Type B pancreatic cell (in vitro differentiated cells): ENCODE measurements around the gene ST7. TPM values are rescaled to one million over a fixed set of nuclear protein-coding genes. Genes with fewer than 3 reads are reported as not detected.

ENCODE experiments used
- DNase-seq: peaks from one replicate; pipeline ENCODE4 v3.0.0; 2021; ENCODE audit warnings: mixed read lengths; ENCODE audit not compliant: unreplicated experiment; ENCODE audit errors: extremely low spot score
- H3K27ac Mint-ChIP-seq: 2 replicates; pipeline ENCODE4 v1.8.0; 2021; ENCODE audit warnings: mild to moderate bottlenecking, mixed read lengths
- H3K27me3 Mint-ChIP-seq: 2 replicates; pipeline ENCODE4 v1.8.0; 2021; ENCODE audit warnings: mixed read lengths
- H3K36me3 Mint-ChIP-seq: 2 replicates; pipeline ENCODE4 v1.8.0; 2021; ENCODE audit warnings: mixed read lengths
- H3K4me1 Mint-ChIP-seq: one replicate; pipeline ENCODE4 v1.8.0; 2021; ENCODE audit warnings: mixed read lengths; ENCODE audit not compliant: unreplicated experiment
- H3K4me3 Mint-ChIP-seq: 2 replicates; pipeline ENCODE4 v1.8.0; 2021; ENCODE audit warnings: mild to moderate bottlenecking, mixed read lengths
- H3K9me3 Mint-ChIP-seq: 2 replicates; pipeline ENCODE4 v1.8.0; 2021; ENCODE audit warnings: mixed read lengths
- total RNA-seq: library from RNA; stranded (reverse); gene quantifications from 2 replicates; pipeline ENCODE4 v1.2.1, GENCODE V29; 2021; ENCODE audit warnings: low replicate concordance
- TF ChIP-seq, protein P1 (sequence below): fragments of 200-600 bp; sonication (generic); conservative IDR thresholded peaks from 2 replicates; pipeline ENCODE4 v1.5.0; 2021; ENCODE audit warnings: antibody characterized with exemption, mild to moderate bottlenecking

The ST7 gene
- total RNA-seq, 1 donor from 2014 or later: 25.0 TPM

GRCh38 chr7:117071551-117071950 is 118.2 kb downstream of the ST7 start:
- Mint-ChIP-seq H3K4me1 (peaks cover 22% of the 10 kb centered on the region), H3K9me3 (peaks cover 5% of the 10 kb centered on the region)
- DNase-seq: no peak

DNA sequence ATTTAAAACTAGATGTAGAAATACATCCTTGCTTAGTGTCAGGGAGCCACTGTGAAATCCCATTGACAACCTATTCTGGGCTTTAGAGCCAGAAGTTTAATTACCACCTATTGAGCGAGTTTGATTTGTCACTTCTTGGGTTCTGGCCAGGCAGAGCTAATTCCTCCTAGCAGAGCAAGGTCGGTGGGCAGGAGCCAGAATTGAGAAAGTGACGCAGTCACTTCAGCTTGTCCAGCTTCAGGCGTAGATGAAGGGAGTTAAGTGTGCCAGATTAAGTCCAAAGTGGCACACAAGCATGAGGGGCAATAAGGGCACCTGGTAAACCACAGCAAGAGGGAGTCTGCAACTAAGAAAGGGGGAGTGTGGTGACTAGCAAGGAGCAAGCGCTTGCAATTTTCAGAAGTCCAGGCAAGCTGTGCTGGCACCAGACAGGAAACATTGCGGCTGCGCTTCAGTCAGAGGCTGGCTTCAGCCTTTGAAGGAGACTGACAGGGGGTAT is 119.4 kb downstream of the ST7 start:
- no peak for DNase-seq
- no peak overlapping the region for H3K27ac Mint-ChIP-seq
- H3K27me3 Mint-ChIP-seq: no peaks in the 10 kb centered on the region
- H3K4me1 Mint-ChIP-seq: peaks cover 31% of the 10 kb centered on the region
- H3K9me3 Mint-ChIP-seq: peaks cover 5% of the 10 kb centered on the region
- H3K4me3 Mint-ChIP-seq: no peak overlapping the region
- H3K36me3 Mint-ChIP-seq: no peaks in the 10 kb centered on the region
- TF ChIP-seq, protein P1, sequence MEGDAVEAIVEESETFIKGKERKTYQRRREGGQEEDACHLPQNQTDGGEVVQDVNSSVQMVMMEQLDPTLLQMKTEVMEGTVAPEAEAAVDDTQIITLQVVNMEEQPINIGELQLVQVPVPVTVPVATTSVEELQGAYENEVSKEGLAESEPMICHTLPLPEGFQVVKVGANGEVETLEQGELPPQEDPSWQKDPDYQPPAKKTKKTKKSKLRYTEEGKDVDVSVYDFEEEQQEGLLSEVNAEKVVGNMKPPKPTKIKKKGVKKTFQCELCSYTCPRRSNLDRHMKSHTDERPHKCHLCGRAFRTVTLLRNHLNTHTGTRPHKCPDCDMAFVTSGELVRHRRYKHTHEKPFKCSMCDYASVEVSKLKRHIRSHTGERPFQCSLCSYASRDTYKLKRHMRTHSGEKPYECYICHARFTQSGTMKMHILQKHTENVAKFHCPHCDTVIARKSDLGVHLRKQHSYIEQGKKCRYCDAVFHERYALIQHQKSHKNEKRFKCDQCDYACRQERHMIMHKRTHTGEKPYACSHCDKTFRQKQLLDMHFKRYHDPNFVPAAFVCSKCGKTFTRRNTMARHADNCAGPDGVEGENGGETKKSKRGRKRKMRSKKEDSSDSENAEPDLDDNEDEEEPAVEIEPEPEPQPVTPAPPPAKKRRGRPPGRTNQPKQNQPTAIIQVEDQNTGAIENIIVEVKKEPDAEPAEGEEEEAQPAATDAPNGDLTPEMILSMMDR: no peak

More at GRCh38 chr7:117071551-117071950, 118.2 kb downstream of the ST7 start:
- TF ChIP-seq, protein P1: no peak
- H3K27me3 Mint-ChIP-seq: no peaks in the 10 kb centered on the region
- H3K27ac Mint-ChIP-seq: no peak overlapping the region
- no peaks in the 10 kb centered on the region for H3K36me3 Mint-ChIP-seq
- no peak overlapping the region for H3K4me3 Mint-ChIP-seq

DNA sequence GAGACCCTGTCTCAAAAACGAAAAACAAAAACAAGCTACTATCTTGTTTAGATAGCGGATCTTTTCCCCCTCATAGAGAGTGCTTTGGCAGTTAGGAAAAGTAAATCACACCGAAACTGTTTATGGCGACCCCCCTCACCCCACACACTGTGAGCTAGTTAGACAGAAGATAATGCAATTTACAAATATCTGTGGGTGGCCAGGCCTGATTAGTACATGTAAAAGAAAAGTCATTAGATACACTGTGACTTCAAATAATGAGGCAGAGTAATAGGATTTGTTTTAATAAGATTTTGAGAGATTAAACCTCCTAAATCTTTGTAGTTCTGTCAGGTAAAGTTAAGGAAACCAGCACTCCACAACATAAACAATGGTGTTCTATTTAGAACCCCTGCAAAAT is 121.1 kb downstream of the ST7 start:
- no peak overlapping the region for H3K4me3 Mint-ChIP-seq
- H3K27ac Mint-ChIP-seq: no peak overlapping the region
- no peaks in the 10 kb centered on the region for H3K27me3 Mint-ChIP-seq
- H3K36me3 Mint-ChIP-seq: no peaks in the 10 kb centered on the region
- DNase-seq: no peak
- TF ChIP-seq, protein P1: no peak
- H3K4me1 Mint-ChIP-seq: peaks cover 37% of the 10 kb centered on the region
- peaks cover 5% of the 10 kb centered on the region for H3K9me3 Mint-ChIP-seq

DNA sequence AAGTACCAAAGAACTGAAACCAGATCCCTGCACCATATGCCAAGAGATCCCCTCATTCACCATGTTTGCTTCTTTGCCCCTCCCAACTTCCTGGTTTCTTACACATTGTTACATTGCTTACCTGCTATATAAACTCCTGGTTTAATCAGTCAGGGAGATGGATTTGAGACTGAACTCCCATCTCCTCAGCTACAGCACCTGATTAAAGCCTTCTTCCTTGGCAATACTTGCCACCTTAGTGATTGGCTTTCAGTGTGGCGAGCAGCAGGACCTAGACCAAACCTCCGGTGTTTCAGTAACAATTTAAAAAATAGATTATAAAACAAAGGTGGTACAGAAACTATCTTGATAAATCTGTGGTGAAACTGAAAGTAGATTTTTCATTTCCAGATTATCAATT is 122.6 kb downstream of the ST7 start:
- Mint-ChIP-seq H3K27me3 (no peaks in the 10 kb centered on the region), H3K9me3 (peaks cover 5% of the 10 kb centered on the region)
- TF ChIP-seq, protein P1: no peak

DNA sequence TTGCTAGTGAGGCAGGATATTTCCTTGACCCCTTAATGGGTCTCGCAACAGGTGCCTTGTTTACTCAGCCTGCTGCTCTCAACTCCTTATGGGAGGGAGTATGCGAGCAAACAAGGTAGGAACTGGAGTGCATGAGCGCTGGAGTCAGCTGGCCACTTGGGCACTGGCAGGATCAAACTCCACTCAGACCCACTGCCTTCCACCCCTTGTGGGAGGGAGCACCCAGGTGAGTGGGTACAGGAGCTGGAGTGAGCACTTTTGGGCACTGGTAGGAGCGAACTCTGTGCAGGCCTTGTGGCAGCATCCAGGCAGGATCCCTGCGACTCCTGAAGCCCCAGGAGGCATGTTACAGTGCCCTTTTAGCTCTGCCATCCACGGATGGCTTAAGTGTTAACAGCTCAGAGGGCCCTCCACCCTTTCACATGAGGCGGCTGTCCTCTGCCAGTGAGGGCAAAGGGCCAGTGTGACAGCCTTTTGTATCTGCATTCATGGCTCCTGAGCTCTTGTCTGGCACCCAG is 123.2 kb downstream of the ST7 start:
- TF ChIP-seq, protein P1: no peak
- Mint-ChIP-seq H3K4me3 (no peak overlapping the region), H3K27ac (no peak overlapping the region), H3K4me1 (peaks cover 33% of the 10 kb centered on the region), H3K27me3 (no peaks in the 10 kb centered on the region), H3K36me3 (no peaks in the 10 kb centered on the region), H3K9me3 (peaks cover 5% of the 10 kb centered on the region)
- DNase-seq: no peak

More for the DNA sequence above, 122.6 kb downstream of the ST7 start:
- no peak for DNase-seq
- Mint-ChIP-seq H3K4me3 (no peak overlapping the region), H3K4me1 (peaks cover 35% of the 10 kb centered on the region), H3K36me3 (no peaks in the 10 kb centered on the region), H3K27ac (no peak overlapping the region)

DNA sequence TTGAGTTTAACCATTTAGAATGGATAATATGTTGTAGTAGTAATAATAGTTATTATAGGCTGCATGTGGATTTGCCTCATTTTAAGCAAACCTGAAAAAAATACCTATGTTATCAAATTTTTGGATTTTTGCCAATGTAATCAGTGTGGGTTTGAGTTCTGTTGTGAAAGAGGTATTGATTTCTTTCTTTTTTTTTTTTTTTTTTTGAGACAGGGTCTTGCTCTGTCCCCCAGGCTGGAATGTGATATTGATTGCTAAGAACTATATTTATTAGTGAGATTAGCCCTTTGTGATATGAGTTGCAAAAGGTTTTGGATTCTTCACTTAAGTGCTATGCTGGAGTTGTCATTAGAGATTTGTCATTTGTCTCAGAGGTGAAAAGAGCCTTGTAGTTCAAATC is 124.4 kb downstream of the ST7 start:
- H3K4me1 Mint-ChIP-seq: peaks cover 23% of the 10 kb centered on the region
- DNase-seq: no peak
- H3K27me3 Mint-ChIP-seq: no peaks in the 10 kb centered on the region
- H3K9me3 Mint-ChIP-seq: peaks cover 5% of the 10 kb centered on the region
- no peaks in the 10 kb centered on the region for H3K36me3 Mint-ChIP-seq
- no peak overlapping the region for H3K27ac Mint-ChIP-seq
- H3K4me3 Mint-ChIP-seq: no peak overlapping the region
- TF ChIP-seq, protein P1: no peak
